ENCODE results near the gene RHOV. TPM values are rescaled to one million over a fixed set of nuclear protein-coding genes. Genes with fewer than 3 reads are reported as not detected.
A peak's percentile ranks its signal among the peaks of the same experiment; 100 is the strongest.

Gene RHOV
- total and polyA plus RNA-seq, 10 of the 15 experiments (the other 5 are each of a cell fraction or from before 2014, with no cell fraction given) = 0.24 to 39.3 (median 9.3) TPM

- POLR2A ChIA-PET = interaction anchor here (1.1 to 1.4 kb wide), 3 partner anchors 44 to 45 kb away, joined by 3 to 4 read pairs (median 3); no protein-coding TSS in a partner anchor
- Histone ChIP-seq H4K20me1 (ENCODE audit: control insufficient read depth, insufficient read depth) (no peaks in the 10 kb centered on the region), H3K27me3 (replicated peaks in 1 of 2; ENCODE audit: control insufficient read depth in 2 of 2, insufficient read depth in 2 of 2, low read length in 1 of 2) (no peaks in the 10 kb centered on the region), H3K9ac (ENCODE audit: control insufficient read depth, insufficient read depth, low read length) (no peak overlapping the region), H2AFZ (ENCODE audit: control insufficient read depth, low read depth, low read length) (peak overlapping the region; percentile 50; the same call in 1 of the 2 replicates), H3K79me2 (ENCODE audit: control insufficient read depth, insufficient read depth, low read length) (peaks cover 2% of the 10 kb centered on the region), H3K4me3 (no peak overlapping the region), H3K27ac (ENCODE audit: control insufficient read depth, insufficient read depth) (no peak overlapping the region), H3K36me3 (ENCODE audit: control insufficient read depth in 2 of 2, insufficient read depth in 2 of 2, low read length in 1 of 2) (peaks cover 11 to 32% of the 10 kb centered on the region in 2 experiments), H3K4me2 (ENCODE audit: control insufficient read depth, insufficient read depth) (peak overlapping the region; percentile 67), H3K9me3 (replicated peaks; ENCODE audit: control insufficient read depth, insufficient read depth, low read length) (no peaks in the 10 kb centered on the region), H3K4me1 (ENCODE audit: control insufficient read depth, insufficient read depth, low read length) (peaks cover 22% of the 10 kb centered on the region)
- in situ Hi-C loops (cut with MboI) (loop anchor here (5.0 kb wide), 1 partner anchor 284 kb away; no protein-coding TSS in a partner anchor), intact Hi-C loops (cut with micrococcal nuclease; ENCODE audit: unreplicated experiment) (no loop called here)
- no peak for FAIRE-seq
- BruUV-seq (replicated peaks) = no TSS peak
- RAD21 ChIA-PET (ENCODE audit: unreplicated experiment) = interaction anchor here (0.6 to 7.0 kb wide), 13 partner anchors 9 to 563 kb away, joined by 3 to 82 read pairs (median 4); partner anchors contain the start of genes SPINT1 and VPS18
- SMC1A ChIA-PET (ENCODE audit: uncharacterized antibody, unreplicated experiment) = interaction anchor here (0.8 to 6.5 kb wide), 11 partner anchors 8 to 430 kb away, joined by 3 to 49 read pairs (median 5); partner anchors contain the start of genes NUSAP1, OIP5, RAD51 and VPS18
- no peak for DNase-seq (ENCODE audit: low read depth, low spot score)
- 71% methylated on average over 33 of the region's 33 CpGs for WGBS (ENCODE audit: insufficient coverage, insufficient replicate concordance, low lambda C conversion rate, missing lambda C conversion rate)
- CTCF ChIA-PET = interaction anchor here (0.6 to 11.9 kb wide), 28 partner anchors 7 to 428 kb away, joined by 3 to 157 read pairs (median 4); partner anchors contain the start of genes DLL4, GCHFR, RHOV and VPS18
- no peak for ATAC-seq
- TF ChIP-seq ELK1 (IDR thresholded peaks at IDR 0.05; ENCODE audit: low read depth, low read length) = no peak
- TF ChIP-seq ASH2L (IDR thresholded peaks at IDR 0.05; ENCODE audit: borderline replicate concordance, low read depth) = no peak
- no peak for TF ChIP-seq ZNF592 (IDR thresholded peaks at IDR 0.05)
- TF ChIP-seq KAT2A (conservative IDR thresholded peaks at IDR 0.05; ENCODE audit: control insufficient read depth, low read depth, low read length) = no peak
- TF ChIP-seq MEF2B (IDR thresholded peaks at IDR 0.05; ENCODE audit: partially characterized antibody, poor library complexity, severe bottlenecking) = no peak
- peak; percentile 4; the same call in 1 of the 2 replicates for TF ChIP-seq POLR2A (IDR thresholded peaks at IDR 0.05; ENCODE audit: low read depth, low read length)
- TF ChIP-seq ZNF384 (IDR thresholded peaks at IDR 0.05; ENCODE audit: borderline replicate concordance, low read depth, low read length) = no peak
- TF ChIP-seq, protein P1, sequence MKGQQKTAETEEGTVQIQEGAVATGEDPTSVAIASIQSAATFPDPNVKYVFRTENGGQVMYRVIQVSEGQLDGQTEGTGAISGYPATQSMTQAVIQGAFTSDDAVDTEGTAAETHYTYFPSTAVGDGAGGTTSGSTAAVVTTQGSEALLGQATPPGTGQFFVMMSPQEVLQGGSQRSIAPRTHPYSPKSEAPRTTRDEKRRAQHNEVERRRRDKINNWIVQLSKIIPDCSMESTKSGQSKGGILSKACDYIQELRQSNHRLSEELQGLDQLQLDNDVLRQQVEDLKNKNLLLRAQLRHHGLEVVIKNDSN (IDR thresholded peaks at IDR 0.05; ENCODE audit: borderline replicate concordance, extremely low read length, insufficient read depth, low read depth, low read length) = peak; percentile 53
- TF ChIP-seq FOS (IDR thresholded peaks at IDR 0.05; ENCODE audit: borderline replicate concordance, extremely low read depth, insufficient read length) = no peak
- peak in 1 of 2 experiments; percentile 75; a peak in 1 of 4 replicates for TF ChIP-seq CEBPB (IDR thresholded peaks at IDR 0.05; ENCODE audit: borderline replicate concordance in 1 of 2, low read depth in 2 of 2, low read length in 2 of 2)
- TF ChIP-seq NR2C1 (IDR thresholded peaks at IDR 0.05) = no peak
- no peak for TF ChIP-seq SIN3A (IDR thresholded peaks at IDR 0.05; ENCODE audit: low read depth, low read length)
- no peak for TF ChIP-seq NRF1 (conservative IDR thresholded peaks at IDR 0.05; ENCODE audit: low read depth, low read length)
- TF ChIP-seq SMAD1 (IDR thresholded peaks at IDR 0.05; ENCODE audit: low read depth, partially characterized antibody) = no peak
Observed at GRCh38 chr15:40902605-40903561, 28.8 kb upstream of the RHOV start.
